K562 (cell line): ENCODE data around the gene PAXIP1. TPM values are rescaled to one million over a fixed set of nuclear protein-coding genes. Genes with fewer than 3 reads are reported as not detected.

Experiments
- ATAC-seq: fragments of 200-7000 bp; cut with Tn5 transposase; 3 replicates; pipeline ENCODE4 v1.9.1; 2020; ENCODE audit warnings: moderate library complexity
- BruUV-seq: library from RNA; stranded (reverse); fragments of 400-500 nt; replicated peaks from 2 replicates; lab custom pipeline; 2021; lab: Mats Ljungman, UMichigan
- CTCF ChIA-PET: fragments of 300-600 bp; formaldehyde crosslinking; extraction: SDS; loops from one replicate; lab custom pipeline; 2021; ENCODE audit warnings: low intra/inter-chr PET ratio; lab: Yijun Ruan, JAX
- POLR2A ChIA-PET: fragments of 300-600, 350-650 bp; sonication (Branson Sonifier 250); formaldehyde crosslinking; extraction: SDS; loops from one replicate; lab custom pipeline; 2021; ENCODE audit warnings: antibody characterized with exemption, inconsistent platforms; lab: Yijun Ruan, JAX
- DNase-seq, 4 experiments: peaks; one replicate each; pipeline versions ENCODE4 v3.0.0 to v3.0.0-alpha.2; 2011 to 2018; ENCODE audit warnings: low spot score in 3 of 4, mixed read lengths in 3 of 4; ENCODE audit errors: extremely low read depth in 1 of 4
- FAIRE-seq: peaks from 2 replicates; lab custom pipeline; 2011; peaks lifted over from hg19 to GRCh38; lab: Jason Lieb, UNC
- H2AFZ ChIP-seq: 2 replicates; pipeline ENCODE4 v1.6.0; 2011; ENCODE audit warnings: low read depth, low read length, control low read depth, inconsistent platforms
- H3K27ac ChIP-seq: fragments of 200-600 bp; 3 replicates; pipeline ENCODE4 v1.8.0; 2011; ENCODE audit warnings: low read depth, mild to moderate bottlenecking, control low read depth, inconsistent platforms, low read length, moderate library complexity, mixed read lengths; ENCODE audit errors: extremely low read depth
- H3K27me3 ChIP-seq, 2 experiments: fragments of 300-600 bp in 1 of 2; 2 replicates in 1 of 2; 3 replicates in 1 of 2; pipeline versions ENCODE4 v1.6.0 to v1.8.0; 2011; ENCODE audit warnings: inconsistent platforms in 2 of 2, low read length in 2 of 2, mild to moderate bottlenecking in 1 of 2, mixed read lengths in 1 of 2, moderate library complexity in 1 of 2; ENCODE audit not compliant: control insufficient read depth in 2 of 2, insufficient read depth in 2 of 2
- H3K36me3 ChIP-seq: fragments of 300-600 bp; 3 replicates; pipeline ENCODE4 v1.8.0; 2011; ENCODE audit warnings: mild to moderate bottlenecking, low read length, inconsistent platforms; ENCODE audit not compliant: control insufficient read depth, insufficient read depth
- H3K4me1 ChIP-seq, 2 experiments: fragments of 200-600 bp in 1 of 2; replicated peaks in 1 of 2; 2 replicates in 1 of 2; 3 replicates in 1 of 2; pipeline versions ENCODE4 v1.5.1 to v1.8.0; 2011; ENCODE audit warnings: inconsistent platforms in 2 of 2, low read length in 2 of 2, mild to moderate bottlenecking in 1 of 2, mixed read lengths in 1 of 2, moderate library complexity in 1 of 2; ENCODE audit not compliant: control insufficient read depth in 2 of 2, insufficient read depth in 2 of 2
- H3K4me2 ChIP-seq: 2 replicates; pipeline ENCODE4 v1.6.1; 2011; ENCODE audit warnings: low read length, control low read depth, inconsistent platforms, mixed read lengths; ENCODE audit not compliant: insufficient read depth
- H3K4me3 ChIP-seq: fragments of 200-600 bp; sonication (generic), shearing (Covaris generic); 2 replicates; pipeline ENCODE4 v1.5.1; 2016; ENCODE audit warnings: control low read depth, inconsistent platforms
- H3K79me2 ChIP-seq: fragments of 200-600 bp; 3 replicates; pipeline ENCODE4 v1.8.0; 2011; ENCODE audit warnings: low read length, inconsistent platforms; ENCODE audit not compliant: control insufficient read depth, insufficient read depth
- H3K9ac ChIP-seq, 2 experiments: 2 replicates each; pipeline versions ENCODE4 v1.6.0 to v1.6.1; 2011; ENCODE audit warnings: low read depth in 2 of 2, low read length in 2 of 2, control low read depth in 1 of 2, inconsistent platforms in 1 of 2, mild to moderate bottlenecking in 1 of 2, mixed read lengths in 1 of 2; ENCODE audit not compliant: insufficient read depth in 1 of 2
- H3K9me1 ChIP-seq: one replicate; pipeline ENCODE4 v1.6.0; 2011; ENCODE audit warnings: inconsistent platforms, mild to moderate bottlenecking, low read length, moderate library complexity; ENCODE audit not compliant: control insufficient read depth, insufficient read depth
- H3K9me3 ChIP-seq: replicated peaks from 2 replicates; pipeline ENCODE4 v1.5.1; 2011; ENCODE audit warnings: low read depth, low read length, inconsistent platforms; ENCODE audit not compliant: control insufficient read depth, insufficient read depth
- H4K20me1 ChIP-seq: replicated peaks from 2 replicates; pipeline ENCODE4 v1.6.1; 2011; ENCODE audit warnings: low read length, inconsistent platforms, mixed read lengths; ENCODE audit not compliant: control insufficient read depth, insufficient read depth
- ARID2 ChIP-seq: fragments of 450-650 bp; IDR thresholded peaks from 2 replicates; pipeline ENCODE4 v1.6.1; 2017; ENCODE audit warnings: antibody characterized with exemption, mild to moderate bottlenecking
- MYC ChIP-seq, 2 experiments: fragments of 250-450 bp in 1 of 2; sonication (Bioruptor Pico) in 1 of 2; IDR thresholded peaks; 2 replicates each; pipeline versions ENCODE4 v1.5.1 to v1.6.1; 2012 to 2021; ENCODE audit warnings: low read depth in 2 of 2, borderline replicate concordance in 1 of 2, improper control_type of control experiment in 1 of 2, low read length in 1 of 2, mild to moderate bottlenecking in 1 of 2, moderate library complexity in 1 of 2
- MYNN ChIP-seq, 2 experiments: sonication (generic); formaldehyde crosslinking in 1 of 2; IDR thresholded peaks; 2 replicates each; pipeline versions ENCODE4 v1.5.0 to v1.6.1; 2016 to 2020; ENCODE audit warnings: antibody characterized with exemption in 1 of 2, missing genetic modification reagents in 1 of 2
- RAD51 ChIP-seq: fragments of 450-650 bp; IDR thresholded peaks from 2 replicates; pipeline ENCODE4 v1.7.1; 2016; ENCODE audit warnings: low read depth, mild to moderate bottlenecking, borderline replicate concordance
- ZNF280A ChIP-seq: fragments of 450-650 bp; IDR thresholded peaks from 2 replicates; pipeline ENCODE4 v1.6.1; 2018; ENCODE audit warnings: mild to moderate bottlenecking, low read depth; ENCODE audit not compliant: partially characterized antibody
- ZNF347 ChIP-seq: fragments of 450-650 bp; formaldehyde crosslinking; IDR thresholded peaks from 2 replicates; pipeline ENCODE4 v1.4.0; 2020; ENCODE audit warnings: low read depth, mild to moderate bottlenecking, moderate library complexity
- ZNF431 ChIP-seq: sonication (generic); formaldehyde crosslinking; IDR thresholded peaks from 2 replicates; pipeline ENCODE4 v1.8.0; 2022; ENCODE audit warnings: mild to moderate bottlenecking, missing genetic modification reagents
- ZNF586 ChIP-seq: fragments of 450-650 bp; formaldehyde crosslinking; conservative IDR thresholded peaks from 2 replicates; pipeline ENCODE4 v1.4.0; 2020; ENCODE audit warnings: mild to moderate bottlenecking, moderate library complexity
- WGBS: fragments of 100-300 bp; shearing (Covaris generic); methylation state at CpG from one replicate; pipeline ENCODE4 v1.1.6; 2016; ENCODE audit warnings: low coverage, mixed read lengths; ENCODE audit not compliant: insufficient coverage; ENCODE audit errors: missing lambda C conversion rate; 5-methylcytosine and 5-hydroxymethylcytosine counted together
- in situ Hi-C: fragments of 300-500 bp; cut with MboI; formaldehyde crosslinking; loops from 4 replicates; pipeline ENCODE4 v1.15.0; 2018; ENCODE audit warnings: inconsistent platforms, mixed read lengths
- intact Hi-C: fragments of 100-400 bp; cut with micrococcal nuclease; formaldehyde crosslinking; loops from 2 replicates; pipeline ENCODE4 v1.14.2; 2022
- polyA plus RNA-seq, 8 experiments: library from polyadenylated mRNA; depleted of rRNA in 4 of 8; stranded (reverse) in 5 of 8; unstranded in 3 of 8; fragments of >200 nt; fragmentation: Nextera tagmentation in 2 of 8; fragmentation: Illumina TruSeq in 1 of 8; extraction: Ambion mirVana in 2 of 8; extraction: Trizol in 1 of 8; gene quantifications; 2 replicates each; pipeline versions ENCODE4 v1.2.1 to v1.2.3, GENCODE V29; 2011 to 2014; ENCODE audit warnings: inconsistent platforms in 1 of 8, missing spikeins in 1 of 8
- total RNA-seq, 7 experiments: library from RNA; depleted of rRNA in 6 of 7; stranded (reverse); fragments of >200 nt in 6 of 7; fragmentation: Illumina TruSeq in 2 of 7; extraction: Trizol in 2 of 7; gene quantifications; 2 replicates each; pipeline versions ENCODE4 v1.2.1 to v1.2.3, GENCODE V29; 2011 to 2021; ENCODE audit warnings: low replicate concordance in 1 of 7

Gene PAXIP1
- total and polyA plus RNA-seq, 9 of the 15 experiments (the other 6 are each of a cell fraction or from before 2014, with no cell fraction given) = 9.7 to 37.9 (median 28.4) TPM

- H4K20me1 ChIP-seq = no peaks in the 10 kb centered on the region; the same call in 1 of the 2 replicates
- ATAC-seq (no peak), DNase-seq (no peak), FAIRE-seq (no peak)
- TF ChIP-seq ZNF431 (CRISPR knock-in tag) = no peak
- TF ChIP-seq ZNF347 (CRISPR knock-in tag) = no peak
- no peak for TF ChIP-seq RAD51
- H3K79me2 ChIP-seq = peaks cover 57% of the 10 kb centered on the region
- peaks cover 73% of the 10 kb centered on the region for H3K36me3 ChIP-seq
- H3K4me2 ChIP-seq = no peak overlapping the region
- CTCF ChIA-PET = no interaction called here
- H3K4me3 ChIP-seq = no peak overlapping the region
- peaks cover 12 to 15% of the 10 kb centered on the region in 2 experiments for H3K4me1 ChIP-seq
- no peaks in the 10 kb centered on the region for H3K9me3 ChIP-seq
- in situ Hi-C loops = no loop called here
- POLR2A ChIA-PET = interaction anchor here (0.8 to 1.4 kb wide), 4 partner anchors 11 to 56 kb away, joined by 3 to 4 read pairs (median 4); no protein-coding TSS in a partner anchor
- BruUV-seq = no TSS peak
- H2AFZ ChIP-seq = no peak overlapping the region
- H3K9ac ChIP-seq = no peak overlapping the region
- H3K9me1 ChIP-seq = no peaks in the 10 kb centered on the region
- H3K27ac ChIP-seq = no peak overlapping the region
- 90% methylated on average over 10 of the region's 10 CpGs for WGBS
- intact Hi-C loops = no loop called here
- H3K27me3 ChIP-seq = no peaks in the 10 kb centered on the region
These were observed 5.0 kb downstream of the PAXIP1 start for GRCh38 chr7:154997840-154998370.

GRCh38 chr7:154996756-154997155 is 6.2 kb downstream of the PAXIP1 start:
- intact Hi-C loops (no loop called here), in situ Hi-C loops (no loop called here)
- no peak for DNase-seq
- BruUV-seq = no TSS peak
- H4K20me1 ChIP-seq = no peaks in the 10 kb centered on the region; the same call in 1 of the 2 replicates
- H3K9me3 ChIP-seq = no peaks in the 10 kb centered on the region
- H3K4me1 ChIP-seq = peaks cover 6 to 13% of the 10 kb centered on the region in 2 experiments
- H3K79me2 ChIP-seq = peaks cover 48% of the 10 kb centered on the region
- no peak overlapping the region for H3K9ac ChIP-seq
- ATAC-seq = no peak
- ChIA-PET CTCF (no interaction called here), POLR2A (interaction anchor here (1.2 to 1.4 kb wide), 2 partner anchors 11 to 14 kb away, joined by 3 to 4 read pairs; no protein-coding TSS in a partner anchor)
- FAIRE-seq = no peak
- no peaks in the 10 kb centered on the region for H3K27me3 ChIP-seq
- peaks cover 82% of the 10 kb centered on the region for H3K36me3 ChIP-seq
- H3K4me2 ChIP-seq = no peak overlapping the region
- H2AFZ ChIP-seq = no peak overlapping the region
- no peak overlapping the region for H3K27ac ChIP-seq
- WGBS = 97% methylated on average over 4 of the region's 4 CpGs
- no peaks in the 10 kb centered on the region for H3K9me1 ChIP-seq
- TF ChIP-seq ARID2 (no peak), MYNN (IDR thresholded peaks at IDR 0.05) (peak; percentile 34; the same call in 1 of the 2 replicates), MYNN (CRISPR knock-in tag; IDR thresholded peaks at IDR 0.05) (no peak), MYC (IDR thresholded peaks at IDR 0.05; ENCODE audit: low read depth, low read length) (no peak), MYC (CRISPR knock-in tag; IDR thresholded peaks at IDR 0.05; ENCODE audit: borderline replicate concordance, low read depth) (no peak), ZNF280A (no peak), ZNF586 (CRISPR knock-in tag) (no peak)
- H3K4me3 ChIP-seq = no peak overlapping the region
